GM23248 (cell line): Measurements from ENCODE around the gene IP6K3.

Experiments used
- EZH2 ChIP-seq: fragments of 200-600 bp; sonication (generic); IDR thresholded peaks from 2 replicates; pipeline ENCODE4 v1.6.1; 2018; ENCODE audit warnings: antibody characterized with exemption, mild to moderate bottlenecking; ENCODE audit not compliant: insufficient read depth, poor library complexity, severe bottlenecking
- EZH2phosphoT487 ChIP-seq: fragments of 200-600 bp; sonication (generic); IDR thresholded peaks from 2 replicates; pipeline ENCODE4 v1.6.1; 2018; ENCODE audit warnings: antibody characterized with exemption, moderate library complexity, mild to moderate bottlenecking, low read depth; ENCODE audit not compliant: insufficient read depth

- TF ChIP-seq EZH2 (no peak), EZH2phosphoT487 (no peak)
These were observed 13.4 kb upstream of the IP6K3 start for GRCh38 chr6:33759887-33760629.
